Body of pancreas (tissue), 4 donors: ENCODE results near the gene ANKRD6.

Experiments used
- POLR2A ChIP-seq, 3 donors: fragments of 450-650 bp; IDR thresholded peaks; one replicate each; pipeline ENCODE4 v1.6.1; 2016; ENCODE audit warnings: antibody characterized with exemption in 3 of 3, mild to moderate bottlenecking in 2 of 3
- TF ChIP-seq, protein P1 (sequence below), 7 experiments: fragments of 450-650 bp in 4 of 7; fragments of 200-600 bp in 3 of 7; sonication (generic) in 3 of 7; IDR thresholded peaks; one replicate each; pipeline ENCODE4 v1.5.1; 2016 to 2019; ENCODE audit warnings: antibody characterized with exemption in 7 of 7

DNA sequence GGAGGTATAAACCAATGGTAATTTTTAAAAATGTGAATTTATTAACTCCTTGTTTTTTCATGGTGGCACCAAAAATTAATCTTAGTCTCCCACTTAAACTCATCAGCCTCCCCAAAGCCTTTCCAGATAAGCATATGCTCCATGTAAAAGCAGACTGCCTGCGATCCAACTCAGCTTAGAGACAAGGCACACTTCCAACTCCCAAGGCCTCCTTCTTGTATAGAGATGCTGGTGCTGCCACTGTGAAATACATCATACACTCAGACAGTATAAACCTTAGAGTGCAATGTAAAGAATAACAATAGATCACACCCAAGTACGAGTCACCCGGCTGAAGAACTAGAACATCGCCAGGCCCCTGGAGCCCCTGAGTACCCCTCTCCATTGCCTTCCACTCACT lies 2.0 kb downstream of the ANKRD6 start:
- TF ChIP-seq, protein P1, sequence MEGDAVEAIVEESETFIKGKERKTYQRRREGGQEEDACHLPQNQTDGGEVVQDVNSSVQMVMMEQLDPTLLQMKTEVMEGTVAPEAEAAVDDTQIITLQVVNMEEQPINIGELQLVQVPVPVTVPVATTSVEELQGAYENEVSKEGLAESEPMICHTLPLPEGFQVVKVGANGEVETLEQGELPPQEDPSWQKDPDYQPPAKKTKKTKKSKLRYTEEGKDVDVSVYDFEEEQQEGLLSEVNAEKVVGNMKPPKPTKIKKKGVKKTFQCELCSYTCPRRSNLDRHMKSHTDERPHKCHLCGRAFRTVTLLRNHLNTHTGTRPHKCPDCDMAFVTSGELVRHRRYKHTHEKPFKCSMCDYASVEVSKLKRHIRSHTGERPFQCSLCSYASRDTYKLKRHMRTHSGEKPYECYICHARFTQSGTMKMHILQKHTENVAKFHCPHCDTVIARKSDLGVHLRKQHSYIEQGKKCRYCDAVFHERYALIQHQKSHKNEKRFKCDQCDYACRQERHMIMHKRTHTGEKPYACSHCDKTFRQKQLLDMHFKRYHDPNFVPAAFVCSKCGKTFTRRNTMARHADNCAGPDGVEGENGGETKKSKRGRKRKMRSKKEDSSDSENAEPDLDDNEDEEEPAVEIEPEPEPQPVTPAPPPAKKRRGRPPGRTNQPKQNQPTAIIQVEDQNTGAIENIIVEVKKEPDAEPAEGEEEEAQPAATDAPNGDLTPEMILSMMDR (IDR thresholded peaks at IDR 0.05): no peak
- TF ChIP-seq POLR2A (IDR thresholded peaks at IDR 0.05): no peak
